ENCODE measurements around the gene VWF.

VWF gene

GRCh38 chr12:6057700-6058099 lies 66.8 kb downstream of the VWF start:
- no peak overlapping the region for H3K4me3 ChIP-seq (ENCODE audit: low read depth, low read length)
- DNase-seq (ENCODE audit: low read depth) = no peak
- TF ChIP-seq MYC (IDR thresholded peaks at IDR 0.05; ENCODE audit: low read depth, low read length) (no peak), POLR2A (IDR thresholded peaks at IDR 0.05; ENCODE audit: extremely low read depth, insufficient read length) (no peak), MAX (IDR thresholded peaks at IDR 0.05; ENCODE audit: low read depth, low read length) (no peak), CTCF (IDR thresholded peaks at IDR 0.05; ENCODE audit: low read depth, low read length) (no peak)

DNA sequence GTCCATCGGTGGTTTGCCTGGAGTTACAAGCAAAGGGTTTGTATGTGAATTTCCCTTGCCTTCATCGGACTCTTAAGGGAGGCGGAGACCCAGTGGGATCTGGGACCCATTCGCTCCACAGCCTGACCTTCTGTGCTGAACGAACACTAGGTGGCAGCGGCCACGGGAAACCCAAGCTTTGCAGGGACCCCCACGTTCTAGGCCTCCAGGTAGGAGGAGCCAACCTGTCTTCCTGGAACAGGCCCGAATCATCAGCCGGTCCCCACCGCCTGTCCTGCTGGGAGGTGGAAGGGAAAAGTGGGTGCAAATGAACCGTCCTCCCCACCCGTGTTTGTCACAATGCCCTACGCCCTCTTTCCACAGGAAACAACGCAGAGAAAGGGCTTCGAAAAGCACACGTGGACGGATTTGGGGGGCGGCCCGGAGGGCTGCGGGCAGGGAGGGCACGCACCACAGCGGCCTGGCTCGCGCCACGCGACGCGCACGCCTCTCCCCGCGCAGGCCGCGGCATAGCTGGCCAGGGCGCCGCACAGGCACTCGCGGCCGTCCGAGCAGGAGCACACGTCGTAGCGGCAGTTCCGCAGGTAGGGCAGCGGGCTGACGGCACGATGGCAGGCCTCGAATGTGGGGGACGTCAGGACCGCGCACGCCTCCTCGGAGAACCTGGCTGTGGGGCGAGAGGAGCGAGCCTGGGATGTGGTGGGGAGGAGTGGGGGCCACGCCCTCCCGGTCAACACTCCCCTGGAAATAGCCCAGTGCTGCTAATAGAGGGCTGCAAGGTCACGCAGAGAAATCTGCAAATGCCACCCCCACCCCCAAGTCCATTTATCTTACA lies 67.8 kb downstream of the VWF start:
- no peak overlapping the region for H3K4me3 ChIP-seq (ENCODE audit: low read depth, low read length)
- DNase-seq (ENCODE audit: low read depth) = peak; percentile 53
- TF ChIP-seq MAX (IDR thresholded peaks at IDR 0.05; ENCODE audit: low read depth, low read length) = no peak
- peak; percentile 51 for TF ChIP-seq CTCF (IDR thresholded peaks at IDR 0.05; ENCODE audit: low read depth, low read length)
- TF ChIP-seq POLR2A (IDR thresholded peaks at IDR 0.05; ENCODE audit: extremely low read depth, insufficient read length) = no peak

GRCh38 chr12:6053541-6053940 lies 70.9 kb downstream of the VWF start:
- no peak overlapping the region for H3K4me3 ChIP-seq (ENCODE audit: low read depth, low read length)
- DNase-seq (ENCODE audit: low read depth) = no peak
- TF ChIP-seq MAX (IDR thresholded peaks at IDR 0.05; ENCODE audit: low read depth, low read length) (no peak), CTCF (IDR thresholded peaks at IDR 0.05; ENCODE audit: low read depth, low read length) (no peak), MYC (IDR thresholded peaks at IDR 0.05; ENCODE audit: low read depth, low read length) (no peak), POLR2A (IDR thresholded peaks at IDR 0.05; ENCODE audit: extremely low read depth, insufficient read length) (no peak)

- H3K4me3 ChIP-seq (ENCODE audit: low read depth, low read length) = no peak overlapping the region
- no peak for TF ChIP-seq CTCF (IDR thresholded peaks at IDR 0.05; ENCODE audit: low read depth, low read length)
- TF ChIP-seq MYC (IDR thresholded peaks at IDR 0.05; ENCODE audit: low read depth, low read length) = no peak
- TF ChIP-seq POLR2A (IDR thresholded peaks at IDR 0.05; ENCODE audit: extremely low read depth, insufficient read length) = no peak
- TF ChIP-seq MAX (IDR thresholded peaks at IDR 0.05; ENCODE audit: low read depth, low read length) = no peak
- no peak for DNase-seq (ENCODE audit: low read depth)
Observed at GRCh38 chr12:6052940-6053329, 71.5 kb downstream of the VWF start.

DNA sequence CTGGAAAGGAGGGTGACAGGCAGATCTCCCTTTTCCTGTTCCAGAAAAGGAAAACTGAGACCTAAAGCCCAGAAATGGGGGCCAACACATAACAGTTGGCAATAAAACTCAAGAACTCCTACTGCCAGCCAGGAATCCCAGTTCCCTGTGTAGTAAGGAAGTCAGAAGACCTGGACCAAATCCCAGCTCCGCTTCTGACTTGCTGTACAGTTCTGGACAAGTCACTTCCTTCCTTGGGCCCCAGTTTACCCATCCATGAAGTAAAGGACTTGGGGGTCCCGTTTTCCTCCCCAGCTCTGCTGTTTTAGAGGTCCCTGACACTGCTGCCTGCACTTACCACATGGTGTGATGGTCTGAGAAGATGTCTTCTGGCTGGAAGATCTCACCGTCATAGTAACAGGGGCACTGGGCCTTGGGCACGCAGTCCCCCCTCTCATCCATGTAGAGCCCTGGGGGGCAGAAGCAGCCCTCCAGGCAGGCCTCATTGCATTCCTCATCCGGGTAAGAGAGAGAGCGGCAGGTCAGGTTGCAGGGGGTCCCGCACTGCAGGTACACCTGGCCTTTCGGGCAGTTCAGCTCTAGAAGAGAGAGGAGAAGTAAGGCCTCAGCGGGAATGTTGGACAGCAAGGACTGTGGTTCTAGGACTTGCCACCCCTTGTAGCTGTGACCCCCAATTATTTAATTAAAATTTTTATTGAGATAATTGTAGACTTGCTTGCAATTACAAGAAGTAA lies 72.1 kb downstream of the VWF start:
- no peak for TF ChIP-seq MYC (IDR thresholded peaks at IDR 0.05; ENCODE audit: low read depth, low read length)
- TF ChIP-seq CTCF (IDR thresholded peaks at IDR 0.05; ENCODE audit: low read depth, low read length) = no peak
- TF ChIP-seq MAX (IDR thresholded peaks at IDR 0.05; ENCODE audit: low read depth, low read length) = no peak
- no peak for TF ChIP-seq POLR2A (IDR thresholded peaks at IDR 0.05; ENCODE audit: extremely low read depth, insufficient read length)
- no peak overlapping the region for H3K4me3 ChIP-seq (ENCODE audit: low read depth, low read length)
- no peak for DNase-seq (ENCODE audit: low read depth)

Measured in NB4 (cell line).